Chondrocyte (in vitro differentiated cells): Measurements from ENCODE around the gene DNAI4. TPM values are rescaled to one million over a fixed set of nuclear protein-coding genes. Genes with fewer than 3 reads are reported as not detected.
A peak's percentile ranks its signal among the peaks of the same experiment; 100 is the strongest.

Experiments used
- DNase-seq: peaks from one replicate; pipeline ENCODE4 v3.0.0; 2021; ENCODE audit warnings: mixed read lengths, low spot score
- H3K27ac Mint-ChIP-seq: one replicate; pipeline ENCODE4 v1.8.0; 2021; ENCODE audit warnings: mild to moderate bottlenecking, moderate library complexity, mixed read lengths; ENCODE audit not compliant: unreplicated experiment
- H3K27me3 Mint-ChIP-seq: 2 replicates; pipeline ENCODE4 v1.8.0; 2021; ENCODE audit warnings: low read depth, mixed read lengths
- H3K36me3 Mint-ChIP-seq: 2 replicates; pipeline ENCODE4 v1.8.0; 2021; ENCODE audit warnings: low read depth, mixed read lengths
- H3K4me1 Mint-ChIP-seq: 2 replicates; pipeline ENCODE4 v1.8.0; 2021; ENCODE audit warnings: low read depth, mild to moderate bottlenecking, mixed read lengths
- H3K4me3 Mint-ChIP-seq: one replicate; pipeline ENCODE4 v1.8.0; 2021; ENCODE audit warnings: mild to moderate bottlenecking, moderate library complexity, mixed read lengths; ENCODE audit not compliant: unreplicated experiment
- H3K9me3 Mint-ChIP-seq: 2 replicates; pipeline ENCODE4 v1.8.0; 2021; ENCODE audit warnings: low read depth, mixed read lengths
- CTCF ChIP-seq: fragments of 200-600 bp; sonication (generic); IDR thresholded peaks from 2 replicates; pipeline ENCODE4 v1.5.0; 2021; ENCODE audit warnings: antibody characterized with exemption, mild to moderate bottlenecking, moderate library complexity
- total RNA-seq: library from RNA; stranded (reverse); gene quantifications from 3 replicates; pipeline ENCODE4 v1.2.1, GENCODE V29; 2021

The DNAI4 gene
- total RNA-seq, 1 donor from 2014 or later, result 5.8 TPM

- peaks cover 68% of the 10 kb centered on the region for H3K4me1 Mint-ChIP-seq
Observed at GRCh38 chr1:66931590-66931989, 6.9 kb upstream of the DNAI4 start.

GRCh38 chr1:66930823-66931174 is 6.1 kb upstream of the DNAI4 start:
- no peak for DNase-seq
- no peaks in the 10 kb centered on the region for H3K36me3 Mint-ChIP-seq
- peaks cover 71% of the 10 kb centered on the region for H3K4me1 Mint-ChIP-seq
- peak overlapping the region; percentile 98 for H3K27ac Mint-ChIP-seq
- H3K27me3 Mint-ChIP-seq, result no peaks in the 10 kb centered on the region
- peak overlapping the region; percentile 82 for H3K4me3 Mint-ChIP-seq
- no peaks in the 10 kb centered on the region for H3K9me3 Mint-ChIP-seq
- TF ChIP-seq CTCF, result no peak

More at GRCh38 chr1:66931590-66931989, 6.9 kb upstream of the DNAI4 start:
- peak overlapping the region; percentile 98 for H3K27ac Mint-ChIP-seq
- no peak for TF ChIP-seq CTCF
- H3K4me3 Mint-ChIP-seq, result peak overlapping the region; percentile 82
- no peaks in the 10 kb centered on the region for H3K27me3 Mint-ChIP-seq
- no peaks in the 10 kb centered on the region for H3K9me3 Mint-ChIP-seq
- no peaks in the 10 kb centered on the region for H3K36me3 Mint-ChIP-seq
- no peak for DNase-seq

DNA sequence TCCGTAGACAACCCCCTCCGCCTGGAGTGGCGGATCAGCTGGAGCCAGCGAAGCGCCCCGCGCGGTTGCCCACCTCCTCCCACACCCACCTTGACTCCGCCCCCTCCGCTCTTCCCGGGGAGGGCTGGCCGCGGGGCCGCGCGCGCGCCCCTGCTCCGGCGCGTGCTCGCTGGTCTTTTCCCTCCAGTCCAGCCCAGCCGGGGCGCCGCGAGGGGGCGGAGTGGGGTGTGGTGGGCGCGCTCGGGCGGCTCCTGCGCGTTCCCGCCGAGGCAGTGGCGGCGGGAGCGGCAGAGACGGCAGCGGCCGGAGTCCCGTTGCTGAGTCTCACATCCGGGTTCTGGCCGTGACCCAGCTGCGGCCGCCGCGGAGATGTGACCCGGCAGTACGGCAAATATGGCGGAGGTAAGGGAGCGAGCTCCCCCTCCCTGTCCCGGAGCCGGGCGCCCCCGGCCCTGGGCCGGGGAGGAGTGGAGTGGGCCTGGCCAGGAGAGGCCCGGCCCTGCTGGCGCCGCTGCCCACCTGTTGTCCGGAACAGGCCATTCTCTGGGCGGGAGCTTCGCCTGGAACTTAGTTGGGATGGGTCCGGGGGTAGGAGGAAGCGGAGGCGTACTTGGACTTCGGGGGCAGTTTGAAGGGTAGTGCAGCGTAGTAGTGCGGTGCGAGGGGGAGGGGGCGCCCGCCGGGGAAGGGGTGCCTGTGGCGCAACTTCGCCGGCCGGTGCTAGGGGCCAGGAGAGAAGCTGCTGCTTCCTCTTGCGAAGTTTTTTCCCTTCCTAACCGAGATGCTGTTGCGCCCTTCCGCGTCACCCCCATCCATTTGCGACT is 5.6 kb upstream of the DNAI4 start:
- DNase-seq, result peak; percentile 96
- Mint-ChIP-seq H3K27ac (peak overlapping the region; percentile 98), H3K9me3 (no peaks in the 10 kb centered on the region), H3K36me3 (no peaks in the 10 kb centered on the region), H3K27me3 (no peaks in the 10 kb centered on the region), H3K4me3 (peak overlapping the region; percentile 82), H3K4me1 (peaks cover 69% of the 10 kb centered on the region)
- peak; percentile 72 for TF ChIP-seq CTCF

- no peak for DNase-seq
- TF ChIP-seq CTCF, result no peak
- H3K27ac Mint-ChIP-seq, result peak overlapping the region; percentile 98
- H3K4me1 Mint-ChIP-seq, result peaks cover 63% of the 10 kb centered on the region
- peak overlapping the region; percentile 82 for H3K4me3 Mint-ChIP-seq
- H3K27me3 Mint-ChIP-seq, result no peaks in the 10 kb centered on the region
- no peaks in the 10 kb centered on the region for H3K36me3 Mint-ChIP-seq
- no peaks in the 10 kb centered on the region for H3K9me3 Mint-ChIP-seq
Observed at GRCh38 chr1:66929691-66929998, 5.0 kb upstream of the DNAI4 start.

GRCh38 chr1:66929146-66929688 is 4.6 kb upstream of the DNAI4 start:
- Mint-ChIP-seq H3K9me3 (no peaks in the 10 kb centered on the region), H3K4me1 (peaks cover 59% of the 10 kb centered on the region), H3K4me3 (peak overlapping the region; percentile 82), H3K36me3 (no peaks in the 10 kb centered on the region), H3K27ac (peak overlapping the region; percentile 98), H3K27me3 (no peaks in the 10 kb centered on the region)
- no peak for DNase-seq
- TF ChIP-seq CTCF, result no peak
